ENCODE results near the gene PAX7. TPM values are rescaled to one million over a fixed set of nuclear protein-coding genes. Genes with fewer than 3 reads are reported as not detected.

The PAX7 gene
- total and polyA plus RNA-seq, 2 experiments from 2014 or later, result 0.03 TPM; not detected in 1

- TF ChIP-seq, protein P1, sequence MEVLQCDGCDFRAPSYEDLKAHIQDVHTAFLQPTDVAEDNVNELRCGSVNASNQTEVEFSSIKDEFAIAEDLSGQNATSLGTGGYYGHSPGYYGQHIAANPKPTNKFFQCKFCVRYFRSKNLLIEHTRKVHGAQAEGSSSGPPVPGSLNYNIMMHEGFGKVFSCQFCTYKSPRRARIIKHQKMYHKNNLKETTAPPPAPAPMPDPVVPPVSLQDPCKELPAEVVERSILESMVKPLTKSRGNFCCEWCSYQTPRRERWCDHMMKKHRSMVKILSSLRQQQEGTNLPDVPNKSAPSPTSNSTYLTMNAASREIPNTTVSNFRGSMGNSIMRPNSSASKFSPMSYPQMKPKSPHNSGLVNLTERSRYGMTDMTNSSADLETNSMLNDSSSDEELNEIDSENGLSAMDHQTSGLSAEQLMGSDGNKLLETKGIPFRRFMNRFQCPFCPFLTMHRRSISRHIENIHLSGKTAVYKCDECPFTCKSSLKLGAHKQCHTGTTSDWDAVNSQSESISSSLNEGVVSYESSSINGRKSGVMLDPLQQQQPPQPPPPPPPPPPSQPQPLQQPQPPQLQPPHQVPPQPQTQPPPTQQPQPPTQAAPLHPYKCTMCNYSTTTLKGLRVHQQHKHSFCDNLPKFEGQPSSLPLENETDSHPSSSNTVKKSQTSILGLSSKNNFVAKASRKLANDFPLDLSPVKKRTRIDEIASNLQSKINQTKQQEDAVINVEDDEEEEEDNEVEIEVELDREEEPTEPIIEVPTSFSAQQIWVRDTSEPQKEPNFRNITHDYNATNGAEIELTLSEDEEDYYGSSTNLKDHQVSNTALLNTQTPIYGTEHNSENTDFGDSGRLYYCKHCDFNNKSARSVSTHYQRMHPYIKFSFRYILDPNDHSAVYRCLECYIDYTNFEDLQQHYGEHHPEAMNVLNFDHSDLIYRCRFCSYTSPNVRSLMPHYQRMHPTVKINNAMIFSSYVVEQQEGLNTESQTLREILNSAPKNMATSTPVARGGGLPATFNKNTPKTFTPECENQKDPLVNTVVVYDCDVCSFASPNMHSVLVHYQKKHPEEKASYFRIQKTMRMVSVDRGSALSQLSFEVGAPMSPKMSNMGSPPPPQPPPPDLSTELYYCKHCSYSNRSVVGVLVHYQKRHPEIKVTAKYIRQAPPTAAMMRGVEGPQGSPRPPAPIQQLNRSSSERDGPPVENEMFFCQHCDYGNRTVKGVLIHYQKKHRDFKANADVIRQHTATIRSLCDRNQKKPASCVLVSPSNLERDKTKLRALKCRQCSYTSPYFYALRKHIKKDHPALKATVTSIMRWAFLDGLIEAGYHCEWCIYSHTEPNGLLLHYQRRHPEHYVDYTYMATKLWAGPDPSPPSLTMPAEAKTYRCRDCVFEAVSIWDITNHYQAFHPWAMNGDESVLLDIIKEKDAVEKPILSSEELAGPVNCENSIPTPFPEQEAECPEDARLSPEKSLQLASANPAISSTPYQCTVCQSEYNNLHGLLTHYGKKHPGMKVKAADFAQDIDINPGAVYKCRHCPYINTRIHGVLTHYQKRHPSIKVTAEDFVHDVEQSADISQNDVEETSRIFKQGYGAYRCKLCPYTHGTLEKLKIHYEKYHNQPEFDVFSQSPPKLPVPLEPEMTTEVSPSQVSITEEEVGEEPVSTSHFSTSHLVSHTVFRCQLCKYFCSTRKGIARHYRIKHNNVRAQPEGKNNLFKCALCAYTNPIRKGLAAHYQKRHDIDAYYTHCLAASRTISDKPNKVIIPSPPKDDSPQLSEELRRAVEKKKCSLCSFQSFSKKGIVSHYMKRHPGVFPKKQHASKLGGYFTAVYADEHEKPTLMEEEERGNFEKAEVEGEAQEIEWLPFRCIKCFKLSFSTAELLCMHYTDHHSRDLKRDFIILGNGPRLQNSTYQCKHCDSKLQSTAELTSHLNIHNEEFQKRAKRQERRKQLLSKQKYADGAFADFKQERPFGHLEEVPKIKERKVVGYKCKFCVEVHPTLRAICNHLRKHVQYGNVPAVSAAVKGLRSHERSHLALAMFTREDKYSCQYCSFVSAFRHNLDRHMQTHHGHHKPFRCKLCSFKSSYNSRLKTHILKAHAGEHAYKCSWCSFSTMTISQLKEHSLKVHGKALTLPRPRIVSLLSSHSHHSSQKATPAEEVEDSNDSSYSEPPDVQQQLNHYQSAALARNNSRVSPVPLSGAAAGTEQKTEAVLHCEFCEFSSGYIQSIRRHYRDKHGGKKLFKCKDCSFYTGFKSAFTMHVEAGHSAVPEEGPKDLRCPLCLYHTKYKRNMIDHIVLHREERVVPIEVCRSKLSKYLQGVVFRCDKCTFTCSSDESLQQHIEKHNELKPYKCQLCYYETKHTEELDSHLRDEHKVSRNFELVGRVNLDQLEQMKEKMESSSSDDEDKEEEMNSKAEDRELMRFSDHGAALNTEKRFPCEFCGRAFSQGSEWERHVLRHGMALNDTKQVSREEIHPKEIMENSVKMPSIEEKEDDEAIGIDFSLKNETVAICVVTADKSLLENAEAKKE (CRISPR knock-in tag; IDR thresholded peaks at IDR 0.05), result no peak
- TF ChIP-seq CREB1 (CRISPR knock-in tag; IDR thresholded peaks at IDR 0.05; ENCODE audit: low read depth) (no peak), EZH2phosphoT487 (IDR thresholded peaks at IDR 0.05; ENCODE audit: unreplicated experiment) (no peak), EZH2 (IDR thresholded peaks at IDR 0.05; ENCODE audit: low read depth, unreplicated experiment) (no peak), NANOG (IDR thresholded peaks at IDR 0.05; ENCODE audit: borderline replicate concordance) (no peak), ZNF331 (CRISPR knock-in tag; IDR thresholded peaks at IDR 0.05; ENCODE audit: low read depth) (no peak)
- TF ChIP-seq, protein P2, sequence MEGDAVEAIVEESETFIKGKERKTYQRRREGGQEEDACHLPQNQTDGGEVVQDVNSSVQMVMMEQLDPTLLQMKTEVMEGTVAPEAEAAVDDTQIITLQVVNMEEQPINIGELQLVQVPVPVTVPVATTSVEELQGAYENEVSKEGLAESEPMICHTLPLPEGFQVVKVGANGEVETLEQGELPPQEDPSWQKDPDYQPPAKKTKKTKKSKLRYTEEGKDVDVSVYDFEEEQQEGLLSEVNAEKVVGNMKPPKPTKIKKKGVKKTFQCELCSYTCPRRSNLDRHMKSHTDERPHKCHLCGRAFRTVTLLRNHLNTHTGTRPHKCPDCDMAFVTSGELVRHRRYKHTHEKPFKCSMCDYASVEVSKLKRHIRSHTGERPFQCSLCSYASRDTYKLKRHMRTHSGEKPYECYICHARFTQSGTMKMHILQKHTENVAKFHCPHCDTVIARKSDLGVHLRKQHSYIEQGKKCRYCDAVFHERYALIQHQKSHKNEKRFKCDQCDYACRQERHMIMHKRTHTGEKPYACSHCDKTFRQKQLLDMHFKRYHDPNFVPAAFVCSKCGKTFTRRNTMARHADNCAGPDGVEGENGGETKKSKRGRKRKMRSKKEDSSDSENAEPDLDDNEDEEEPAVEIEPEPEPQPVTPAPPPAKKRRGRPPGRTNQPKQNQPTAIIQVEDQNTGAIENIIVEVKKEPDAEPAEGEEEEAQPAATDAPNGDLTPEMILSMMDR (conservative IDR thresholded peaks at IDR 0.05; ENCODE audit: low read depth in 2 of 2), result no peak
These were observed 66.9 kb downstream of the PAX7 start (continued) for GRCh38 chr1:18697541-18697940.

DNA sequence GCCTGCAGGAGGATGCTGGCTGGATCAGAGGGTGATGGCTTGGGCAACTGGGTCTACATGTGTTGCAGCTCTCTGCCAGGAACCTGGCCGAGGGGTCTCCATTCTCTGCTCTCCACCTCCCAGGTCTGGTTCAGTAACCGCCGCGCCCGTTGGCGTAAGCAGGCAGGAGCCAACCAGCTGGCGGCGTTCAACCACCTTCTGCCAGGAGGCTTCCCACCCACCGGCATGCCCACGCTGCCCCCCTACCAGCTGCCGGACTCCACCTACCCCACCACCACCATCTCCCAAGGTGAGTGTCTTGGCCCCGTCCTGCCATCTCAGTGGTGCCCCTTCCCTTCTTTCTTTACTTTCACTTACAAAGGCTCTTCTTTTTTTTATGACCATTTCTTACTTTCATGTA lies 69.9 kb downstream of the PAX7 start:
- no peaks in the 10 kb centered on the region for H3K36me3 ChIP-seq (ENCODE audit: insufficient read depth)
- Mint-ChIP-seq H3K9me3 (no peaks in the 10 kb centered on the region), H3K4me1 (0 out of 3 replicates have a peak, but pooled peaks cover 2% of the 10 kb centered on the region), H3K36me3 (ENCODE audit: low read depth) (no peaks in the 10 kb centered on the region), H3K27ac (no peak overlapping the region), H3K4me3 (no peak overlapping the region), H3K27me3 (ENCODE audit: insufficient read depth, low read depth, poor library complexity) (peaks cover 6% of the 10 kb centered on the region)
- no peaks in the 10 kb centered on the region for H4K20me1 ChIP-seq (replicated peaks; ENCODE audit: insufficient read depth)
- H3K27ac ChIP-seq (ENCODE audit: low read depth), result no peak overlapping the region
- DNase-seq (ENCODE audit: low spot score) (no peak), ATAC-seq (no peak)
- H3K4me1 ChIP-seq (ENCODE audit: insufficient read depth), result no peaks in the 10 kb centered on the region
- no peak overlapping the region for H2AFZ ChIP-seq
- H3K9me2 ChIP-seq (ENCODE audit: insufficient read depth), result no peaks in the 10 kb centered on the region
- H3K27me3 ChIP-seq (ENCODE audit: insufficient read depth), result no peaks in the 10 kb centered on the region
- no peak overlapping the region for H3K4me2 ChIP-seq
- H3F3A ChIP-seq (replicated peaks; ENCODE audit: low read depth), result no peaks in the 10 kb centered on the region
- no peak overlapping the region for H3K4me3 ChIP-seq
- H3K79me2 ChIP-seq (replicated peaks; ENCODE audit: insufficient read depth), result no peaks in the 10 kb centered on the region
- TF ChIP-seq, protein P2 (conservative IDR thresholded peaks at IDR 0.05; ENCODE audit: low read depth in 2 of 2), result no peak
